GM12878 (cell line): ENCODE results near the gene PIP5KL1. TPM values are rescaled to one million over a fixed set of nuclear protein-coding genes. Genes with fewer than 3 reads are reported as not detected.

Experiments used
- CBX3 ChIP-seq: fragments of 200-600 bp; sonication (generic); IDR thresholded peaks from 2 replicates; pipeline ENCODE4 v1.6.1; 2016; ENCODE audit warnings: low read depth, borderline replicate concordance
- CHD2 ChIP-seq: IDR thresholded peaks from 2 replicates; pipeline ENCODE4 v1.6.1; 2011; ENCODE audit warnings: low read depth, low read length, improper control_type of control experiment, borderline replicate concordance
- EP300 ChIP-seq, 2 experiments: fragments of 150-350 bp in 1 of 2; IDR thresholded peaks; 2 replicates each; pipeline ENCODE4 v1.6.1; 2011 to 2012; ENCODE audit warnings: low read depth in 2 of 2, low read length in 2 of 2, borderline replicate concordance in 1 of 2, improper control_type of control experiment in 1 of 2, inconsistent platforms in 1 of 2; ENCODE audit not compliant: control insufficient read depth in 1 of 2
- LARP7 ChIP-seq: fragments of 450-650 bp; IDR thresholded peaks from 2 replicates; pipeline ENCODE4 v1.6.1; 2017; ENCODE audit warnings: mild to moderate bottlenecking
- NFYB ChIP-seq: IDR thresholded peaks from 2 replicates; pipeline ENCODE4 v1.6.1; 2011; ENCODE audit warnings: low read depth, mild to moderate bottlenecking, low read length, improper control_type of control experiment, moderate library complexity; ENCODE audit not compliant: insufficient read depth
- NR2F1 ChIP-seq: fragments of 450-650 bp; conservative IDR thresholded peaks from 2 replicates; pipeline ENCODE4 v1.6.1; 2017; ENCODE audit warnings: mild to moderate bottlenecking
- RUNX3 ChIP-seq: IDR thresholded peaks from 2 replicates; pipeline ENCODE4 v1.6.1; 2012; ENCODE audit warnings: low read length, inconsistent platforms
- SMC3 ChIP-seq: IDR thresholded peaks from 2 replicates; pipeline ENCODE4 v1.6.1; 2011; ENCODE audit warnings: low read length, improper control_type of control experiment, borderline replicate concordance
- STAT1 ChIP-seq: fragments of 450-650 bp; conservative IDR thresholded peaks from 2 replicates; pipeline ENCODE4 v1.6.1; 2014; ENCODE audit warnings: antibody characterized with exemption, mild to moderate bottlenecking
- STAT3 ChIP-seq: IDR thresholded peaks from 2 replicates; pipeline ENCODE4 v1.6.1; 2011; ENCODE audit warnings: low read depth, low read length, improper control_type of control experiment
- SUZ12 ChIP-seq: fragments of 200-600 bp; sonication (generic); IDR thresholded peaks from one replicate; pipeline ENCODE4 v1.6.1; 2018; ENCODE audit warnings: antibody characterized with exemption, mild to moderate bottlenecking; ENCODE audit not compliant: unreplicated experiment
- TBL1XR1 ChIP-seq: IDR thresholded peaks from 2 replicates; pipeline ENCODE4 v1.6.1; 2012; ENCODE audit warnings: low read depth, low read length, improper control_type of control experiment
- TCF3 ChIP-seq: IDR thresholded peaks from 2 replicates; pipeline ENCODE4 v1.6.1; 2012; ENCODE audit warnings: low read depth, mild to moderate bottlenecking, low read length, borderline replicate concordance; ENCODE audit not compliant: insufficient read depth
- polyA plus RNA-seq, 11 experiments: library from polyadenylated mRNA; depleted of rRNA in 4 of 11; unstranded in 6 of 11; stranded (reverse) in 5 of 11; fragments of >200 nt; fragmentation: Nextera tagmentation in 4 of 11; fragmentation: Illumina TruSeq in 1 of 11; extraction: Ambion mirVana in 4 of 11; extraction: Trizol in 1 of 11; gene quantifications; 1 replicate in 1 of 11; 2 replicates in 10 of 11; pipeline versions ENCODE4 v1.2.1 to v1.2.3, GENCODE V29; 2011 to 2016; ENCODE audit warnings: inconsistent platforms in 2 of 11, missing spikeins in 2 of 11, low read depth in 1 of 11
- total RNA-seq, 4 experiments: library from RNA; depleted of rRNA in 3 of 4; stranded (reverse); fragments of >200 nt in 3 of 4; fragmentation: Illumina TruSeq in 1 of 4; extraction: Trizol in 1 of 4; gene quantifications; 2 replicates each; pipeline versions ENCODE4 v1.2.1 to v1.2.3, GENCODE V29; 2013 to 2021
- TF ChIP-seq, protein P1 (sequence below): IDR thresholded peaks from 2 replicates; pipeline ENCODE4 v1.6.1; 2011; ENCODE audit warnings: low read depth, mild to moderate bottlenecking, low read length, moderate library complexity, borderline replicate concordance; ENCODE audit errors: extremely low read depth
- TF ChIP-seq, protein P2 (sequence below): fragments of 450-650 bp; IDR thresholded peaks from 2 replicates; pipeline ENCODE4 v1.6.1; 2017; ENCODE audit warnings: low read depth, mild to moderate bottlenecking, moderate library complexity
- TF ChIP-seq, protein P3 (sequence below): fragments of 450-650 bp; IDR thresholded peaks from 2 replicates; pipeline ENCODE4 v1.6.1; 2014; ENCODE audit warnings: mild to moderate bottlenecking
- TF ChIP-seq, protein P4 (sequence below): IDR thresholded peaks from 2 replicates; pipeline ENCODE4 v1.6.1; 2012; ENCODE audit warnings: low read depth, low read length, improper control_type of control experiment

Gene PIP5KL1
- total and polyA plus RNA-seq, 10 of the 15 experiments (the other 5 are each of a cell fraction or from before 2014, with no cell fraction given), result 0.04 to 0.67 (median 0.43) TPM; not detected in 2

DNA sequence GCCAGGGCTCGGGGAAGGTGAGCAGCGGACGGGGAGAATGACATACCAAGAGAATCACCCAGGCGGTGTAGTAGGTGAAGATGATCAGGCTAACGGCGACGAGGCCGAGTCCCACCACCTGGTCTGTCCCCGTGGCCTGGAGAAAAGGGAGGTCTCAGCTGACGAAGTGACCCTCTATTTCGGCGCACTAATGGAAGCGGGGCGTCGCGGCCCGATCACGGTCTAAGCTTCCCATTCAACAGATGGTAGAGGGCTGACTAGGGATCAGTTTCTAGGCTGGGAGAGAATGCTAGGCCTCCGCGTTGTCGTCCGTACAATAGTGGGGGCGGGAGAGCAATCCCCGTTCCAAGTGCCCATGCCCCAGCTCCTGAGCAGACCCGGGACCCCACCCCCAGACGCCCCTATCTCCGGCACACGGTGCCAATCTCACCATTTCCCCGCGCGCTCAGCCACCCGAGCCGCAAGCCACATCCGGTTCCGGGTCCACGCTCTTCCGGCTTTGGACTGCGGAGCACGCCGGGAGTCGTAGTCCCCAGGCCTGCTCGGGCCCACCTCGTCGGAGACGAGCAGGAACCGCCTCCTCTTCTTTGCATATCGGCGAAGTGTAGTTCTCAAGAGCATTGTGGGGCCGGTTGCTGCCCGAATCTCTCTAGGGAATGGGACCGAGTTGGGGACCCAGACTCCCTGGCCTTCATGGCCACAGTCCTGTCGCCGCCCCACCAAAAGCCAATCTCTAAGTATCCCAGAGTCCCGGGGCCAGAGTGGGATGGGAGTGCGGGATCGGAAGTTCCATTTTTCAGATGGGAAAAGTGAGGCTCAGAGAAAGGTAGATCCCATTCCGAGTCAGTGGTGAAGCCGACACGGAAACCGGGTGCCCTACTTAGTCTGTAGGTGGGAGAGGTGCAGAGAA is 7.1 kb upstream of the PIP5KL1 start, which contains the start of gene DPM2 (continued):
- TF ChIP-seq, protein P1, sequence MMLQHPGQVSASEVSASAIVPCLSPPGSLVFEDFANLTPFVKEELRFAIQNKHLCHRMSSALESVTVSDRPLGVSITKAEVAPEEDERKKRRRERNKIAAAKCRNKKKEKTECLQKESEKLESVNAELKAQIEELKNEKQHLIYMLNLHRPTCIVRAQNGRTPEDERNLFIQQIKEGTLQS, result no peak
- TF ChIP-seq NR2F1 (no peak), SMC3 (no peak), TBL1XR1 (no peak), CHD2 (no peak; the same call in 1 of the 2 replicates), LARP7 (peak; percentile 47), CBX3 (no peak), EP300 (IDR thresholded peaks at IDR 0.05; ENCODE audit: borderline replicate concordance in 1 of 2, control insufficient read depth in 1 of 2, low read depth in 2 of 2, low read length in 2 of 2) (no peak), STAT1 (no peak), TCF3 (no peak), STAT3 (no peak), SUZ12 (no peak), RUNX3 (peak; percentile 96), NFYB (no peak)
- TF ChIP-seq, protein P2, sequence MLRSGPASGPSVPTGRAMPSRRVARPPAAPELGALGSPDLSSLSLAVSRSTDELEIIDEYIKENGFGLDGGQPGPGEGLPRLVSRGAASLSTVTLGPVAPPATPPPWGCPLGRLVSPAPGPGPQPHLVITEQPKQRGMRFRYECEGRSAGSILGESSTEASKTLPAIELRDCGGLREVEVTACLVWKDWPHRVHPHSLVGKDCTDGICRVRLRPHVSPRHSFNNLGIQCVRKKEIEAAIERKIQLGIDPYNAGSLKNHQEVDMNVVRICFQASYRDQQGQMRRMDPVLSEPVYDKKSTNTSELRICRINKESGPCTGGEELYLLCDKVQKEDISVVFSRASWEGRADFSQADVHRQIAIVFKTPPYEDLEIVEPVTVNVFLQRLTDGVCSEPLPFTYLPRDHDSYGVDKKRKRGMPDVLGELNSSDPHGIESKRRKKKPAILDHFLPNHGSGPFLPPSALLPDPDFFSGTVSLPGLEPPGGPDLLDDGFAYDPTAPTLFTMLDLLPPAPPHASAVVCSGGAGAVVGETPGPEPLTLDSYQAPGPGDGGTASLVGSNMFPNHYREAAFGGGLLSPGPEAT, result no peak
- TF ChIP-seq, protein P3, sequence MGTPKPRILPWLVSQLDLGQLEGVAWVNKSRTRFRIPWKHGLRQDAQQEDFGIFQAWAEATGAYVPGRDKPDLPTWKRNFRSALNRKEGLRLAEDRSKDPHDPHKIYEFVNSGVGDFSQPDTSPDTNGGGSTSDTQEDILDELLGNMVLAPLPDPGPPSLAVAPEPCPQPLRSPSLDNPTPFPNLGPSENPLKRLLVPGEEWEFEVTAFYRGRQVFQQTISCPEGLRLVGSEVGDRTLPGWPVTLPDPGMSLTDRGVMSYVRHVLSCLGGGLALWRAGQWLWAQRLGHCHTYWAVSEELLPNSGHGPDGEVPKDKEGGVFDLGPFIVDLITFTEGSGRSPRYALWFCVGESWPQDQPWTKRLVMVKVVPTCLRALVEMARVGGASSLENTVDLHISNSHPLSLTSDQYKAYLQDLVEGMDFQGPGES, result no peak
- TF ChIP-seq, protein P4, sequence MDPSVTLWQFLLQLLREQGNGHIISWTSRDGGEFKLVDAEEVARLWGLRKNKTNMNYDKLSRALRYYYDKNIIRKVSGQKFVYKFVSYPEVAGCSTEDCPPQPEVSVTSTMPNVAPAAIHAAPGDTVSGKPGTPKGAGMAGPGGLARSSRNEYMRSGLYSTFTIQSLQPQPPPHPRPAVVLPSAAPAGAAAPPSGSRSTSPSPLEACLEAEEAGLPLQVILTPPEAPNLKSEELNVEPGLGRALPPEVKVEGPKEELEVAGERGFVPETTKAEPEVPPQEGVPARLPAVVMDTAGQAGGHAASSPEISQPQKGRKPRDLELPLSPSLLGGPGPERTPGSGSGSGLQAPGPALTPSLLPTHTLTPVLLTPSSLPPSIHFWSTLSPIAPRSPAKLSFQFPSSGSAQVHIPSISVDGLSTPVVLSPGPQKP, result peak; percentile 81
